Adrenal gland (tissue), 12 donors: ENCODE results near the gene PKMYT1. TPM values are rescaled to one million over a fixed set of nuclear protein-coding genes. Genes with fewer than 3 reads are reported as not detected.

Experiments used
- DNase-seq, 7 donors: peaks; one replicate each; pipeline ENCODE4 v3.0.0-alpha.2; 2019 to 2020
- H3K27ac ChIP-seq, 5 donors: fragments of 200-600 bp; sonication (generic) in 4 of 5; 1 replicate in 3 of 5; 2 replicates in 2 of 5; pipeline versions ENCODE4 v1.5.1 to v1.8.0; 2016 to 2020; ENCODE audit warnings: mild to moderate bottlenecking in 1 of 5
- H3K27me3 ChIP-seq: fragments of 200-600 bp; 2 replicates; pipeline ENCODE4 v1.8.0; 2021
- H3K36me3 ChIP-seq, 2 donors: fragments of 200-600 bp; replicated peaks in 1 of 2; 1 replicate in 1 of 2; 2 replicates in 1 of 2; pipeline versions ENCODE4 v1.5.1 to v1.8.0; 2018 to 2022
- H3K4me1 ChIP-seq, 2 donors: fragments of 200-600 bp; replicated peaks in 1 of 2; 1 replicate in 1 of 2; 2 replicates in 1 of 2; pipeline versions ENCODE4 v1.5.1 to v1.8.0; 2018 to 2021
- H3K4me3 ChIP-seq, 4 donors: fragments of 200-600 bp; sonication (generic) in 3 of 4; one replicate each; pipeline ENCODE4 v1.5.1; 2016 to 2018
- H3K9me3 ChIP-seq, 3 donors: fragments of 200-600 bp; sonication (generic) in 1 of 3; replicated peaks in 1 of 3; 1 replicate in 2 of 3; 2 replicates in 1 of 3; pipeline versions ENCODE4 v1.5.1 to v1.8.0; 2016 to 2021
- POLR2A ChIP-seq, 2 donors: fragments of 450-650 bp; IDR thresholded peaks; one replicate each; pipeline ENCODE4 v1.6.1; 2017; ENCODE audit warnings: antibody characterized with exemption in 2 of 2, mild to moderate bottlenecking in 2 of 2, moderate library complexity in 1 of 2
- WGBS, 4 donors: extraction: QIAGEN DNeasy Blood & Tissue Kit in 2 of 4; methylation state at CpG; one replicate each; pipeline versions ENCODE4 v1.1.5 to v1.1.7; 2013 to 2017; 5-methylcytosine and 5-hydroxymethylcytosine counted together
- intact Hi-C, 2 donors: fragments of 100-400 bp; cut with DNase I; formaldehyde crosslinking; loops; one replicate each; pipeline versions ENCODE4 v1.14.1 to v1.15.0; 2022 to 2023
- polyA plus RNA-seq, 3 donors: library from polyadenylated mRNA; stranded (reverse); fragments of 200-250 nt in 2 of 3; fragments of 350-450 nt in 1 of 3; fragmentation: Illumina TruSeq in 1 of 3; extraction: RNeasy Lipid Tissue Mini Kit (QIAGEN cat#74804) in 1 of 3; gene quantifications; one replicate each; pipeline ENCODE4 v1.2.3, GENCODE V29; 2013 to 2014
- total RNA-seq, 9 donors: library from RNA; depleted of rRNA in 4 of 9; stranded (reverse); fragments of >200 nt in 4 of 9; fragments of 120-200 nt in 1 of 9; fragmentation: NEBNext Ultra II Directional in 1 of 9; extraction: Animal tissue kit (Norgen Biotek cat#: 25700) in 1 of 9; gene quantifications; one replicate each; pipeline versions ENCODE4 v1.1.0 to v1.2.4, GENCODE V29; 2013 to 2023
- TF ChIP-seq, protein P1 (sequence below), 6 experiments: fragments of 450-650 bp in 4 of 6; fragments of 200-600 bp in 2 of 6; sonication (generic) in 1 of 6; IDR thresholded peaks; 1 replicate in 5 of 6; 2 replicates in 1 of 6; pipeline versions ENCODE4 v1.5.1 to v1.8.0; 2016 to 2021; ENCODE audit warnings: antibody characterized with exemption in 6 of 6, mild to moderate bottlenecking in 2 of 6, moderate library complexity in 1 of 6
- donor health status: healthy with polysubstance abuse.
- donor health status: Bipolar disorder and iron deficiency.
- donor health status: DM: yes; HTN: yes; CAD: no.
- donor health status: DM: no; HTN: no; CAD: no.
- donor health status: DM: no; HTN: no; CAD: no.
- donor health status: DM: yes; HTN: yes; CAD: no.

Gene PKMYT1
- total and polyA plus RNA-seq, 12 donors = 0.46 to 7.0 (median 2.9) TPM

DNA sequence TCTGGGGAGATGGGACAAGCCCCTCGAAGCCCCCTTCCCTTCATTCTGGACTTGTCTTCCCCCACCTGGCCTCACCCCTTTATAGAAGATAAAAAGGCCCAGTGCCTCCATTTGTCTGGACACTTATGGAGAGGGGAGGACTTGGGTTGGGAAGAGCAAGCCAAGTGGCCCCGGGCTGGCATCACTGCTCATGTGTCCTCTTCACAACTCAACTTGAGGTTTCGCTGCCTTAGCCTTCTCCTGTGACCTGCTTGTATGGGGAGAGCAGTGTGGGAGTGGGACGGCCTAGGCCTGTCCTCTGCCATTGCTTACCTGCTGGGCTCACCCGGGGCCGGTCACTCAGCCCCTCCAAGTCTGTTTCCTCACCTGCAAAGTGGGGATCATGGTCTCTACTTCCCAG lies 9.7 kb downstream of the PKMYT1 start:
- H3K4me1 ChIP-seq = peaks cover 5 to 21% of the 10 kb centered on the region in 2 donors
- H3K9me3 ChIP-seq = no peaks in the 10 kb centered on the region
- DNase-seq = no peak
- H3K27me3 ChIP-seq = peaks cover 27% of the 10 kb centered on the region
- intact Hi-C loops = no loop called here
- H3K36me3 ChIP-seq = no peaks in the 10 kb centered on the region
- TF ChIP-seq, protein P1, sequence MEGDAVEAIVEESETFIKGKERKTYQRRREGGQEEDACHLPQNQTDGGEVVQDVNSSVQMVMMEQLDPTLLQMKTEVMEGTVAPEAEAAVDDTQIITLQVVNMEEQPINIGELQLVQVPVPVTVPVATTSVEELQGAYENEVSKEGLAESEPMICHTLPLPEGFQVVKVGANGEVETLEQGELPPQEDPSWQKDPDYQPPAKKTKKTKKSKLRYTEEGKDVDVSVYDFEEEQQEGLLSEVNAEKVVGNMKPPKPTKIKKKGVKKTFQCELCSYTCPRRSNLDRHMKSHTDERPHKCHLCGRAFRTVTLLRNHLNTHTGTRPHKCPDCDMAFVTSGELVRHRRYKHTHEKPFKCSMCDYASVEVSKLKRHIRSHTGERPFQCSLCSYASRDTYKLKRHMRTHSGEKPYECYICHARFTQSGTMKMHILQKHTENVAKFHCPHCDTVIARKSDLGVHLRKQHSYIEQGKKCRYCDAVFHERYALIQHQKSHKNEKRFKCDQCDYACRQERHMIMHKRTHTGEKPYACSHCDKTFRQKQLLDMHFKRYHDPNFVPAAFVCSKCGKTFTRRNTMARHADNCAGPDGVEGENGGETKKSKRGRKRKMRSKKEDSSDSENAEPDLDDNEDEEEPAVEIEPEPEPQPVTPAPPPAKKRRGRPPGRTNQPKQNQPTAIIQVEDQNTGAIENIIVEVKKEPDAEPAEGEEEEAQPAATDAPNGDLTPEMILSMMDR (IDR thresholded peaks at IDR 0.05) = no peak
- no peak for TF ChIP-seq POLR2A (IDR thresholded peaks at IDR 0.05)
- peak overlapping the region in 1 of 4 donors; percentile 93 for H3K4me3 ChIP-seq
- no peak overlapping the region for H3K27ac ChIP-seq
- 71 to 90% (median 81%) methylated on average over 2 to 6 of the region's 6 CpGs for WGBS, 4 donors

DNA sequence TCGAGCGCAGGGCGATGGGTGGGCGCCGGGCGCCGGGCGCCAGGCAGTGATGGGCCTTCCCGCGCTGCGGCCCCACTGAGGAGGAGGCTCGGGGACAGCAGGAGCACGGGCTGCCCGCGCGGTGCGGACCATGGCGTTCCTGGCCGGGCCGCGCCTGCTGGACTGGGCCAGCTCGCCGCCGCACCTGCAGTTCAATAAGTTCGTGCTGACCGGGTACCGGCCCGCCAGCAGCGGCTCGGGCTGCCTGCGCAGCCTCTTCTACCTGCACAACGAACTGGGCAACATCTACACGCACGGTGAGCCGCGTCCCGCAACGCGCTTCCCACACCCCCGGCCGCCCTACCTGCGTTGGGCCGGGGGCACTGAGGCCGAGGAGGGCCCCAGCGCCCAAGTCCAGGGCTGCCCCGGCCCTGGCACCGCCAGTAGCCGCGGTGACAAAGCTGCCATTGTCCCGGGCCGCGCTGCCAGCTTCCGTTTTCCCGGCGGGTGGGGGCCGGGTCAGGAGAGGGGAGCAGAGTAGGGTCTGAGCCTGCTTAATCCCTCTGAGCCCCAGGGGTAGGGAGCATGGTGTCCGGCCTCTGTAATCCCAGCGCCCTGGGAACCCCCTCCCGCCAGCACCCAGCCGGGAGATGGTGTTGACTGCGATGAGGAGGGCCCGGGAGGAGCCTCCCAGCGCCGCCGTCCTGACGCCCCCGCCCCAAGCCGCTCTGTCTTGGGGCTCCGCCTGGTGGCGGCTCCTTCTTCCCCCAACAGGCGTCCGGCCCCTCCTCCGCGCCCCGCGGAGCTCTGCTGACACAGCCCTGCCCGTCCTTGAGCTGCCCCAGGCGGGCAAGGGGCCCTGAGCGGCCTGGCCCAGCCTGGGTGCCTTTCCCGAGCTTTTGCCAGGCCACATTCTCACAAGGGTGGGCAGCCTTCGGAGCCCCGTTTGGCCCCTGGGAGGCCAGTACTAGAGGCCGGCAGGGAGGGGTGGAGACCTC lies 10.4 kb downstream of the PKMYT1 start:
- peak overlapping the region in 4 of 5 donors; percentile 19 to 77 (median 34) for H3K27ac ChIP-seq
- H3K36me3 ChIP-seq = no peaks in the 10 kb centered on the region
- peak; percentile 76 to 84 (median 82) for DNase-seq
- no peaks in the 10 kb centered on the region for H3K9me3 ChIP-seq
- H3K4me3 ChIP-seq = peak overlapping the region; percentile 22 to 93 (median 76)
- H3K27me3 ChIP-seq = peaks cover 33% of the 10 kb centered on the region
- 1 to 10% (median 2%) methylated on average over 8 to 83 of the region's 83 CpGs for WGBS, 4 donors
- peaks cover 8 to 24% of the 10 kb centered on the region in 2 donors for H3K4me1 ChIP-seq
- intact Hi-C loops = no loop called here
- TF ChIP-seq, protein P1 (IDR thresholded peaks at IDR 0.05) = peak; percentile 31 to 56 (median 48)
- TF ChIP-seq POLR2A (IDR thresholded peaks at IDR 0.05) = peak in 1 of 2 donors; percentile 44

DNA sequence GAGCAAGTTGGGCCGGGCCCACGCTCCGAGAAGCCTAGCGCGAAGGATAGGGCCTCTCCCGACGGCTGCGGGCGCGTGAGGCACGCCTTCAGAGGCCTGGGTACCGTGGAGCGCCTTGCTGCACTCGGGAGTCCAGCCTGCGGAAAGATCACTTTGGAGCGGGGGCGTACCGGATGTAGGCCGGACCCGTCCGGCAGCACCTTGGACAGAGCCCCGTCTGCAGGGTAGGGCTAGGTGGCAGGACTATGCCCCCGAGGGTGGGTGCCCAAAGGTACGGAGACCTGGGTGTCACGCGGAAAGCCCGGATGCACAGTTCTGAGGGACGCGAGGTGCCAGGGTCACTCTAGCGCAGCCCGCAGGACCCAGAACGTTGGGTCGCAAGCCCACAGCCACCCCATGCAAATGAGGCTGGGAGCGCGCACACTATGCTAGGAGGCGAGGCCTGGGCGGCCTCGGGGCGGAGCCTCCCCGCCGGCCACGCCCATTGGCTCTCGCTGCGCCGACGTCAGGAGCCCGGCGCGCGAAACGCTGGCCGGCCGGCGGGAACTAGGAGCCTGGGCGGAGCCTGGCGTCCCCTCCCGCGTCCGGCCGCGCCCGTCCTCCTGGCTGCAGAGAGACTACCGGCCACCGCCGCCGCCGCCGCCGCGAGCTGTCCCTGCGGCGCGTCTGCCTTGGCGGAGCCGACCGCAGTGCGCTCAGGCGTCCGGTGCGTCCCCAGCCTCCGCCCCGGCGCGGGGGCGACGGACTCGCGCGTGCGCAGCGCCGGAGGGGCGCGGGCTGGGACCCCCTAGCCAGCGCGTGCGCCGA lies 11.3 kb downstream of the PKMYT1 start, which contains the start of gene PAQR4:
PAQR4 (plus strand) TSS at position 611 of the 807 bp plus-strand sequence. CDS start 327 bp downstream, outside the sequence.
- no peaks in the 10 kb centered on the region for H3K36me3 ChIP-seq
- intact Hi-C loops = no loop called here
- peak within 1 kb of the TSS in 4 of 5 donors; percentile 19 to 77 (median 34) for H3K27ac ChIP-seq
- H3K4me1 ChIP-seq = peaks cover 17 to 33% of the 10 kb centered on the region in 2 donors
- peak in 1 of 2 donors; percentile 60 for TF ChIP-seq POLR2A (IDR thresholded peaks at IDR 0.05)
- TF ChIP-seq, protein P1 (IDR thresholded peaks at IDR 0.05) = peak in 1 of 6 experiments; percentile 7
- WGBS, 4 donors = 0 to 2% (median 2%) methylated on average over 2 to 98 of the region's 98 CpGs; no CpG with 5 or more reads in 1 of the 4 donors
- H3K27me3 ChIP-seq = peaks cover 42% of the 10 kb centered on the region
- DNase-seq = peak; percentile 81 to 92 (median 85)
- H3K4me3 ChIP-seq = peak within 1 kb of the TSS; percentile 22 to 93 (median 76)
- no peaks in the 10 kb centered on the region for H3K9me3 ChIP-seq
